OCI-LY3 (cell line): ENCODE measurements around the gene WFIKKN2.

ENCODE experiments used
- EZH2phosphoT487 ChIP-seq: fragments of 200-600 bp; shearing (Covaris generic); IDR thresholded peaks from 2 replicates; pipeline ENCODE4 v1.6.1; 2018; ENCODE audit warnings: antibody characterized with exemption, mixed run types, low read depth
- TF ChIP-seq, protein P1 (sequence below): fragments of 200-600, 300-600 bp; sonication (generic); IDR thresholded peaks from 2 replicates; pipeline ENCODE4 v1.5.1; 2014; ENCODE audit warnings: antibody characterized with exemption, low read length, low read depth

DNA sequence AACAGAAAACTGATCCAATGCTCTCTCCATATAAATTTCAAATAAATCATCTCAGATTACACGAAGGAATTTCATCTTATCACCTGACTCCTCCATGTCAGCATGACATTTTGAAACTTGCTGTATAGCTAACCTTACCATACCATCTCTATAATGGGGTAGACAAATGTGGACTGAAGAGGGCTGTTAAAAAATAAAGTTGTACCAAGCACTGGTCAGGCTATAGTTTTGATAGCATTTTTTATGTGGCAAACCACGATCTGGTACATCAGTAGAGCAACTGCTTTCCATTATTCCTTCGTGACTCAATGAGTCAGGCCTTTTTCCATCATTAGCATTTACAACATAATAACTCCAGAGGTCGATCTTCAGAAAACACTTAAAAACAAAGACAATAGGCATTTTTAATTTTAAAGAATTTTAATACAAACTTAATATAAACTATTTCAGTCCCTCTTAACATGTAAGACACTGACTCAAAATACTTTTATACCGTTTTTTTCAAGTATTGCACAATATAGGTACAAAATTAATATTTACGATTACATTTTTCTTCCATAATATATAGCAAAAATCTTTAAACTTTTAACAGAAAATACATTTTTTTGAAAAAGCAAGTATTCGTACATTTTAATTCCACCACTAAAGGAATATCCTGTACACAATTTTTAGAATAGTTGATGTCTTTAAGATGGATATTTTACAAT, 26.6 kb downstream of the WFIKKN2 start:
- TF ChIP-seq, protein P1, sequence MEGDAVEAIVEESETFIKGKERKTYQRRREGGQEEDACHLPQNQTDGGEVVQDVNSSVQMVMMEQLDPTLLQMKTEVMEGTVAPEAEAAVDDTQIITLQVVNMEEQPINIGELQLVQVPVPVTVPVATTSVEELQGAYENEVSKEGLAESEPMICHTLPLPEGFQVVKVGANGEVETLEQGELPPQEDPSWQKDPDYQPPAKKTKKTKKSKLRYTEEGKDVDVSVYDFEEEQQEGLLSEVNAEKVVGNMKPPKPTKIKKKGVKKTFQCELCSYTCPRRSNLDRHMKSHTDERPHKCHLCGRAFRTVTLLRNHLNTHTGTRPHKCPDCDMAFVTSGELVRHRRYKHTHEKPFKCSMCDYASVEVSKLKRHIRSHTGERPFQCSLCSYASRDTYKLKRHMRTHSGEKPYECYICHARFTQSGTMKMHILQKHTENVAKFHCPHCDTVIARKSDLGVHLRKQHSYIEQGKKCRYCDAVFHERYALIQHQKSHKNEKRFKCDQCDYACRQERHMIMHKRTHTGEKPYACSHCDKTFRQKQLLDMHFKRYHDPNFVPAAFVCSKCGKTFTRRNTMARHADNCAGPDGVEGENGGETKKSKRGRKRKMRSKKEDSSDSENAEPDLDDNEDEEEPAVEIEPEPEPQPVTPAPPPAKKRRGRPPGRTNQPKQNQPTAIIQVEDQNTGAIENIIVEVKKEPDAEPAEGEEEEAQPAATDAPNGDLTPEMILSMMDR = no peak
- TF ChIP-seq EZH2phosphoT487 = no peak
